HL-60 (cell line): ENCODE results near the gene CXXC5.

Source experiments
- DNase-seq, 2 experiments: peaks; one replicate each; pipeline ENCODE4 v3.0.0-alpha.2; 2010 to 2020; ENCODE audit warnings: low read depth in 1 of 2, low spot score in 1 of 2
- H3K27ac ChIP-seq: fragments of 250-450 bp; sonication (Bioruptor Pico); replicated peaks from 2 replicates; pipeline ENCODE4 v1.5.1; 2020; ENCODE audit warnings: mild to moderate bottlenecking, moderate library complexity
- H3K27me3 ChIP-seq: fragments of 250-450 bp; sonication (Bioruptor Pico); 2 replicates; pipeline ENCODE4 v1.5.1; 2021; ENCODE audit warnings: mild to moderate bottlenecking, moderate library complexity; ENCODE audit not compliant: insufficient read depth, poor library complexity, severe bottlenecking
- H3K4me3 ChIP-seq: replicated peaks from 2 replicates; pipeline ENCODE4 v1.5.1; 2011; ENCODE audit warnings: mild to moderate bottlenecking, control low read depth, low read length; ENCODE audit not compliant: insufficient read depth
- GABPA ChIP-seq: IDR thresholded peaks from 2 replicates; pipeline ENCODE4 v1.6.1; 2012; ENCODE audit warnings: low read depth
- POLR2AphosphoS5 ChIP-seq: IDR thresholded peaks from 2 replicates; pipeline ENCODE4 v1.6.1; 2012; ENCODE audit warnings: low read depth
- SPI1 ChIP-seq: IDR thresholded peaks from 2 replicates; pipeline ENCODE4 v1.6.1; 2012; ENCODE audit warnings: low read depth, mild to moderate bottlenecking, borderline replicate concordance
- TF ChIP-seq, protein P1 (sequence below): IDR thresholded peaks from one replicate; pipeline ENCODE4 v1.5.1; 2011; ENCODE audit warnings: low read length, control low read depth, inconsistent platforms; ENCODE audit not compliant: insufficient read depth
- TF ChIP-seq, protein P2 (sequence below): IDR thresholded peaks from 2 replicates; pipeline ENCODE4 v1.6.1; 2012; ENCODE audit warnings: low read depth; ENCODE audit not compliant: insufficient replicate concordance

Gene CXXC5

DNA sequence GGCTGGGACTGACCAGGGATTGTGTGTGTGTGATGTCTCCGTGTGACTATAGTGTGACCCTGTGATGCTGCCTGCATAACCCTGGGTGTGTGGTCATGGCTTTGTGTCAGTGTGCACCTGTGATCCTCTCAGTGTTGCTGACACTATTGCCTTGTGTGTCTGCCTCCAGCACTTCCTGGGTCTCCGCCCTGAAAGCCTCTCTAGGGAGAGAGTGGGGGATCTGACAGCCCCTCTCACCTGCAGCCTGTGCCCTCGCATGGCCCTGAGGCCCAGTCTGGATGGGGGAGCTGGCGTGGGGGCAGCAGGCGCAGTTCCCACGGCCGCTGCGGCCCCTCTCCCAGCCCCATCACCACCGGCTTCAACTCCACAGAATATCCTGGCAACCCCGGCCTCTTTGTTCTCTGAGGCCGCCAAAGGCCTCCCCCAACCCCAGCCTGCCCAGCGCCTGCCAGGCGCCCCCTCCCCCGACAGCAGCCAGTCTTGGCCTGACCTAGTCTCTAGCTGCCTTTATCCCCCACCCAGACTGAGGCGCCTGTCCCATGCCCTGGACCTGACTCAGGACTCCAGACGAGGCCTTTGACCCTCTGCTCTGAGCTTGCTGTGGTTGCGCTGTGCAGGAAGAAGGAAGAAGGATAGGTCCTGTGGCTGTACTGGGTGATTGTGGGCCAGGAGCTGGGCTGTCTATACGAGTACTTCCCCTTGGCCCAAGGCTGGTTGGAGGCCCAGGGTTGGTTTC, 38.7 kb downstream of the CXXC5 start:
- no peaks in the 10 kb centered on the region for H3K27me3 ChIP-seq
- peak in 1 of 2 experiments; percentile 47 for DNase-seq
- peak overlapping the region; percentile 26 for H3K27ac ChIP-seq
- no peak overlapping the region for H3K4me3 ChIP-seq
- TF ChIP-seq, protein P1, sequence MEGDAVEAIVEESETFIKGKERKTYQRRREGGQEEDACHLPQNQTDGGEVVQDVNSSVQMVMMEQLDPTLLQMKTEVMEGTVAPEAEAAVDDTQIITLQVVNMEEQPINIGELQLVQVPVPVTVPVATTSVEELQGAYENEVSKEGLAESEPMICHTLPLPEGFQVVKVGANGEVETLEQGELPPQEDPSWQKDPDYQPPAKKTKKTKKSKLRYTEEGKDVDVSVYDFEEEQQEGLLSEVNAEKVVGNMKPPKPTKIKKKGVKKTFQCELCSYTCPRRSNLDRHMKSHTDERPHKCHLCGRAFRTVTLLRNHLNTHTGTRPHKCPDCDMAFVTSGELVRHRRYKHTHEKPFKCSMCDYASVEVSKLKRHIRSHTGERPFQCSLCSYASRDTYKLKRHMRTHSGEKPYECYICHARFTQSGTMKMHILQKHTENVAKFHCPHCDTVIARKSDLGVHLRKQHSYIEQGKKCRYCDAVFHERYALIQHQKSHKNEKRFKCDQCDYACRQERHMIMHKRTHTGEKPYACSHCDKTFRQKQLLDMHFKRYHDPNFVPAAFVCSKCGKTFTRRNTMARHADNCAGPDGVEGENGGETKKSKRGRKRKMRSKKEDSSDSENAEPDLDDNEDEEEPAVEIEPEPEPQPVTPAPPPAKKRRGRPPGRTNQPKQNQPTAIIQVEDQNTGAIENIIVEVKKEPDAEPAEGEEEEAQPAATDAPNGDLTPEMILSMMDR = no peak
- TF ChIP-seq, protein P2, sequence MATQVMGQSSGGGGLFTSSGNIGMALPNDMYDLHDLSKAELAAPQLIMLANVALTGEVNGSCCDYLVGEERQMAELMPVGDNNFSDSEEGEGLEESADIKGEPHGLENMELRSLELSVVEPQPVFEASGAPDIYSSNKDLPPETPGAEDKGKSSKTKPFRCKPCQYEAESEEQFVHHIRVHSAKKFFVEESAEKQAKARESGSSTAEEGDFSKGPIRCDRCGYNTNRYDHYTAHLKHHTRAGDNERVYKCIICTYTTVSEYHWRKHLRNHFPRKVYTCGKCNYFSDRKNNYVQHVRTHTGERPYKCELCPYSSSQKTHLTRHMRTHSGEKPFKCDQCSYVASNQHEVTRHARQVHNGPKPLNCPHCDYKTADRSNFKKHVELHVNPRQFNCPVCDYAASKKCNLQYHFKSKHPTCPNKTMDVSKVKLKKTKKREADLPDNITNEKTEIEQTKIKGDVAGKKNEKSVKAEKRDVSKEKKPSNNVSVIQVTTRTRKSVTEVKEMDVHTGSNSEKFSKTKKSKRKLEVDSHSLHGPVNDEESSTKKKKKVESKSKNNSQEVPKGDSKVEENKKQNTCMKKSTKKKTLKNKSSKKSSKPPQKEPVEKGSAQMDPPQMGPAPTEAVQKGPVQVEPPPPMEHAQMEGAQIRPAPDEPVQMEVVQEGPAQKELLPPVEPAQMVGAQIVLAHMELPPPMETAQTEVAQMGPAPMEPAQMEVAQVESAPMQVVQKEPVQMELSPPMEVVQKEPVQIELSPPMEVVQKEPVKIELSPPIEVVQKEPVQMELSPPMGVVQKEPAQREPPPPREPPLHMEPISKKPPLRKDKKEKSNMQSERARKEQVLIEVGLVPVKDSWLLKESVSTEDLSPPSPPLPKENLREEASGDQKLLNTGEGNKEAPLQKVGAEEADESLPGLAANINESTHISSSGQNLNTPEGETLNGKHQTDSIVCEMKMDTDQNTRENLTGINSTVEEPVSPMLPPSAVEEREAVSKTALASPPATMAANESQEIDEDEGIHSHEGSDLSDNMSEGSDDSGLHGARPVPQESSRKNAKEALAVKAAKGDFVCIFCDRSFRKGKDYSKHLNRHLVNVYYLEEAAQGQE = no peak
- TF ChIP-seq POLR2AphosphoS5 (no peak; the same call in 1 of the 2 replicates), SPI1 (no peak), GABPA (no peak)

DNA sequence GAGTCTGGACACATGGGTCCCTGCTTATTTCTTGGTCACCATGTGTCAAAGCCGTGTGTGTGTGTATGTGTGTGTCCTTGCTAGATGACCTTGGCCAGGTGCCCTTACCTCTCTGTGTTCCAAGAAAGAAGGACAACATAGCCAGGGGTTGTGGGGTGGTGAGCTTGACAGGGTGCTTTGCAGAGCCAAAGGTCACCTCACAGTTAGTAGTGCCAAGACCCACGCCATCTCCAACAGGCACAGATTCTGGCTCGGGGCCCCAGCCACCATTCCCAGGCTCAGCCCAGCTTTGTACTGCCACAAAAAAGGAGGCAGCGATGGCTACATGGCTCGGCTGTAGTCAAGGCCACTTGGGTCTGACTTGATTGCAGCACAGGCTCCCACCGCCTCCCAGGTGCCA, 39.5 kb downstream of the CXXC5 start:
- DNase-seq = no peak
- Histone ChIP-seq H3K27ac (no peak overlapping the region; the same call in 1 of the 2 replicates), H3K4me3 (no peak overlapping the region), H3K27me3 (no peaks in the 10 kb centered on the region)
- TF ChIP-seq POLR2AphosphoS5 = no peak
- no peak for TF ChIP-seq SPI1
- TF ChIP-seq, protein P1 = no peak
- TF ChIP-seq, protein P2 = no peak
- no peak for TF ChIP-seq GABPA

DNA sequence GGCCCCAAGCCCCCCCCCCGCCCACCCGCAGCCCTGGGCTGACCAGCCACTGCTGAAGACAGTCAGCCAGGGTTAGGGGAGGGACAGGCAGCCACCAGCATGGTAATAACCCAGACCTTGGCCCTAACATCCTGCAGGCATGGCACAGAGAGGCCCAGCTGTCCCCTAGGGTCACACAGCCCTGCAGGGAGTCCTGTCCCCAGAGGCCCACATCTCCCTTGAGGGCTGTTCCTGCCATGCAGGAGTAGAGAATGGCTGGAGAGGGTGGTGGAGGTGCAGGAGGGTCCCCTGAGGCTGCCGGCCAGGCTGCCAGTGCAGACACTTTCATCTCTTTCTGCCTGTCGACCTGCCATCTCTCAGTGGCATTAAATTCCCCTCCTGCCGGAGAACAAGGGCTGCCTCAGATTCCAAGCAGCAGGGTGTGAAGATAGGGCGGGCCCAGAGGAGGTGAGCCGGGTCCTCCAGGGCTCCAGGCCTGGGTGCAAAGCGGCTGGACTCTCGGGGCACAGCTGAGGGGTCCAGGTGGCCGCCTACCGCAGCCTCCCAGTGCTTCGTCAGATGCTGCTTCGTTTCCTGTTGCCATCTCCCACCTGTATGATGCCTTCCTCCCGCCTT, 40.0 kb downstream of the CXXC5 start:
- TF ChIP-seq SPI1 = no peak
- no peak for TF ChIP-seq GABPA
- TF ChIP-seq, protein P2 = no peak
- no peak for TF ChIP-seq POLR2AphosphoS5
- TF ChIP-seq, protein P1 = no peak
- H3K4me3 ChIP-seq = no peak overlapping the region
- no peak for DNase-seq
- no peaks in the 10 kb centered on the region for H3K27me3 ChIP-seq
- no peak overlapping the region for H3K27ac ChIP-seq
